Pericardium fibroblast (primary cell): ENCODE measurements around the gene FKBP1C. TPM values are rescaled to one million over a fixed set of nuclear protein-coding genes. Genes with fewer than 3 reads are reported as not detected.

Experiments
- total RNA-seq: library from RNA; depleted of rRNA; stranded (reverse); fragments of >200 nt; gene quantifications from 2 replicates; pipeline ENCODE4 v1.2.3, GENCODE V29; 2015

Gene FKBP1C
- total RNA-seq = 0.09 and 0.82 TPM in 2 replicates

DNA sequence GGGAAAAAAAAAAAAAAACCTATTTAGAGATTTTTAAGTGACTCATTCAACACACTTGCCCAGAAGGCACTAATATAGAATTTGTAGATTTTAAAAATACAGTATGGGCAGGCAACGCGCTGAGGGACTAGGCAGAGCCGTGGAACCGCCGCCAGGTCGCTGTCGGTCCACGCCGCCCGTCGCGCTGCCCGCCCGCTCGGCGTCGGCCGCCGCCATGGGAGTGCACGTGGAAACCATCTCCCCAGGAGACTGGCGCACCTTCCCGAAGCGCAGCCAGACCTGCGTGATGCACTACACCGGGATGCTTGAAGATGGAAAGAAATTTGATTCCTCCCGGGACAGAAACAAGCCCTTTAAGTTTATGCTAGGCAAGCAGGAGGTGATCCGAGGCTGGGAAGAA, at the start of gene FKBP1C:
Gene FKBP1C, plus strand, starts transcription at position 127 of the 400 bp plus-strand sequence.

Other genes starting within 250 kb of the FKBP1C start
- gene LGSN, start 108.5 kb downstream of the FKBP1C start, total RNA-seq = 0.09 and 0.93 TPM in 2 replicates